Gastrocnemius medialis (tissue), 4 donors: ENCODE results near the gene C3orf52. TPM values are rescaled to one million over a fixed set of nuclear protein-coding genes. Genes with fewer than 3 reads are reported as not detected.

ENCODE experiments used
- ATAC-seq, 2 donors: fragments of 150-250 bp; one replicate each; pipeline ENCODE4 v1.9.1; 2016
- DNase-seq, 2 donors: peaks; one replicate each; pipeline ENCODE4 v3.0.0-alpha.2; 2019
- H3K27ac ChIP-seq, 4 donors: fragments of 200-600 bp; sonication (generic); 1 replicate in 1 of 4; 2 replicates in 3 of 4; pipeline ENCODE4 v1.5.1; 2016 to 2018; ENCODE audit warnings: mild to moderate bottlenecking in 2 of 4, moderate library complexity in 1 of 4
- H3K27me3 ChIP-seq, 3 donors: fragments of 200-600 bp; sonication (generic) in 2 of 3; 1 replicate in 1 of 3; 2 replicates in 2 of 3; pipeline versions ENCODE4 v1.5.1 to v1.6.0; 2016 to 2019; ENCODE audit warnings: mild to moderate bottlenecking in 1 of 3, moderate library complexity in 1 of 3
- H3K36me3 ChIP-seq, 2 donors: fragments of 200-600 bp; sonication (generic) in 1 of 2; one replicate each; pipeline ENCODE4 v1.5.1; 2017 to 2018
- H3K4me1 ChIP-seq, 2 donors: fragments of 200-600 bp; sonication (generic) in 1 of 2; one replicate each; pipeline ENCODE4 v1.5.1; 2016 to 2017; ENCODE audit warnings: mild to moderate bottlenecking in 2 of 2
- H3K4me3 ChIP-seq, 4 donors: fragments of 200-600 bp; sonication (generic) in 3 of 4; 1 replicate in 1 of 4; 2 replicates in 3 of 4; pipeline ENCODE4 v1.5.1; 2016 to 2019; ENCODE audit warnings: mild to moderate bottlenecking in 2 of 4
- H3K9me3 ChIP-seq, 3 donors: fragments of 200-600 bp; sonication (generic) in 2 of 3; 1 replicate in 1 of 3; 2 replicates in 2 of 3; pipeline ENCODE4 v1.5.1; 2016 to 2019
- CTCF ChIP-seq, 5 experiments: fragments of 450-650 bp in 3 of 5; fragments of 200-600 bp in 2 of 5; sonication (generic) in 2 of 5; IDR thresholded peaks in 4 of 5; conservative IDR thresholded peaks in 1 of 5; 1 replicate in 4 of 5; 2 replicates in 1 of 5; pipeline ENCODE4 v1.5.1; 2016 to 2019; ENCODE audit warnings: antibody characterized with exemption in 5 of 5, mild to moderate bottlenecking in 3 of 5, moderate library complexity in 3 of 5
- POLR2A ChIP-seq, 2 donors: fragments of 450-650 bp; IDR thresholded peaks; one replicate each; pipeline ENCODE4 v1.6.1; 2017; ENCODE audit warnings: antibody characterized with exemption in 2 of 2, mild to moderate bottlenecking in 2 of 2, moderate library complexity in 2 of 2
- in situ Hi-C, 4 donors: fragments of 200-750 bp; cut with MboI; loops; one replicate each; pipeline versions ENCODE4 v1.15.0 to v1.8.0; 2017; ENCODE audit warnings: low sequenced_read_pairs in 4 of 4
- intact Hi-C: fragments of 100-400 bp; cut with DNase I; formaldehyde crosslinking; loops from one replicate; pipeline ENCODE4 v1.15.1; 2023; ENCODE audit warnings: low total_unique reads
- total RNA-seq, 4 donors: library from RNA; depleted of rRNA; stranded (reverse); fragments of >200 nt; gene quantifications; one replicate each; pipeline versions ENCODE4 v1.1.0 to v1.2.3, GENCODE V29; 2016

C3orf52 gene
- total RNA-seq, 4 donors from 2014 or later = 0.39 to 1.1 (median 0.82) TPM

- DNase-seq (no peak), ATAC-seq (no peak)
- no peaks in the 10 kb centered on the region for H3K9me3 ChIP-seq
- intact Hi-C loops (no loop called here), in situ Hi-C loops (loop anchor here in 1 of 4 donors (25.0 kb wide), 1 partner anchor 403 kb away; no protein-coding TSS in a partner anchor)
- H3K27me3 ChIP-seq = no peaks in the 10 kb centered on the region
- H3K27ac ChIP-seq = no peak overlapping the region
- no peak overlapping the region for H3K4me3 ChIP-seq
- TF ChIP-seq CTCF (IDR thresholded peaks at IDR 0.05 in 4 of 5, conservative IDR thresholded peaks at IDR 0.05 in 1 of 5) = no peak
- no peak for TF ChIP-seq POLR2A (IDR thresholded peaks at IDR 0.05)
- H3K36me3 ChIP-seq = no peaks in the 10 kb centered on the region
- H3K4me1 ChIP-seq = no peaks in the 10 kb centered on the region
Observed at GRCh38 chr3:112109322-112109721, 23.1 kb downstream of the C3orf52 start.

- Histone ChIP-seq H3K4me3 (no peak overlapping the region), H3K27ac (no peak overlapping the region), H3K9me3 (no peaks in the 10 kb centered on the region), H3K36me3 (no peaks in the 10 kb centered on the region), H3K4me1 (no peaks in the 10 kb centered on the region), H3K27me3 (no peaks in the 10 kb centered on the region)
- intact Hi-C loops = loop anchor here (10.0 kb wide), 1 partner anchor 423 kb away; no protein-coding TSS in a partner anchor
- DNase-seq (no peak), ATAC-seq (no peak)
- in situ Hi-C loops = loop anchor here in 1 of 4 donors (25.0 kb wide), 1 partner anchor 400 kb away; no protein-coding TSS in a partner anchor
- TF ChIP-seq CTCF (IDR thresholded peaks at IDR 0.05 in 4 of 5, conservative IDR thresholded peaks at IDR 0.05 in 1 of 5) (peak in 4 of 5 experiments; percentile 9 to 52 (median 33)), POLR2A (IDR thresholded peaks at IDR 0.05) (no peak)
Observed at GRCh38 chr3:112111785-112112402, 25.7 kb downstream of the C3orf52 start.

GRCh38 chr3:112114576-112115160 lies 28.5 kb downstream of the C3orf52 start:
- Histone ChIP-seq H3K27ac (no peak overlapping the region), H3K4me1 (no peaks in the 10 kb centered on the region), H3K27me3 (no peaks in the 10 kb centered on the region), H3K36me3 (no peaks in the 10 kb centered on the region), H3K9me3 (no peaks in the 10 kb centered on the region), H3K4me3 (no peak overlapping the region)
- in situ Hi-C loops = loop anchor here in 1 of 4 donors (25.0 kb wide), 1 partner anchor 398 kb away; no protein-coding TSS in a partner anchor
- TF ChIP-seq CTCF (IDR thresholded peaks at IDR 0.05 in 4 of 5, conservative IDR thresholded peaks at IDR 0.05 in 1 of 5) (no peak), POLR2A (IDR thresholded peaks at IDR 0.05) (no peak)
- intact Hi-C loops = loop anchor here (10.0 kb wide), 1 partner anchor 420 kb away; no protein-coding TSS in a partner anchor
- no peak for DNase-seq
- no peak for ATAC-seq

DNA sequence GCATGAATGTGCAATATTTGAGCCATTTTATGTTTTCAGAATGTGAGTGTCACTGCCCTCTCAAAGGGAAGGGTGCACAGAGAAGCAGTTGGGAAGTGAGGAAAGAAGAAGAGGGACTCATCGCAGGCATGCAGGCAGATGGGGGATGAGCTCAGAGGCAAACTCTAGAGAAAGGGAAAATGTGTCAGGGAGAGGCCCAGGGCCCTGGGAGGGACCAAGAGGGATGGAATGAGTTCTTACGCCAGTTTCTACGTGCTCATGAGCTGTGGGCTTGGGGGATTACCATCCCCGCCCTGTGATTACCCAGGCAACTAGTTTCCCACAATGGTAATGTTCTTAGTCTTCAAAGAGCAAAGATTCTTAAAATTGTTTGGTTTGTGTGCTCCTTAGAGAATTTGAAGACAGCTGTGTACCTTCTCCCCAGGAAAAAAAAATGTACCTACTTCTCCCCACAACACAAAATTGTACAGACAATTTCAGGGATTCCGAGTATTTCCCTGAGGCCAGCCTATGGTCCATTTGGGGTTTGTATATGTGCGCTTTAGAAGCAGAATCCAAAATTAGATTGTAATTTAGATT lies 29.1 kb downstream of the C3orf52 start:
- H3K27ac ChIP-seq = no peak overlapping the region
- no peak for ATAC-seq
- H3K27me3 ChIP-seq = no peaks in the 10 kb centered on the region
- no peaks in the 10 kb centered on the region for H3K4me1 ChIP-seq
- DNase-seq = no peak
- in situ Hi-C loops = loop anchor here in 1 of 4 donors (25.0 kb wide), 1 partner anchor 397 kb away; no protein-coding TSS in a partner anchor
- no peak for TF ChIP-seq POLR2A (IDR thresholded peaks at IDR 0.05)
- no peak for TF ChIP-seq CTCF (IDR thresholded peaks at IDR 0.05 in 4 of 5, conservative IDR thresholded peaks at IDR 0.05 in 1 of 5)
- no peak overlapping the region for H3K4me3 ChIP-seq
- H3K36me3 ChIP-seq = no peaks in the 10 kb centered on the region
- H3K9me3 ChIP-seq = no peaks in the 10 kb centered on the region
- intact Hi-C loops = loop anchor here (10.0 kb wide), 1 partner anchor 420 kb away; no protein-coding TSS in a partner anchor
